ENCODE data around the gene ADM2.

DNA sequence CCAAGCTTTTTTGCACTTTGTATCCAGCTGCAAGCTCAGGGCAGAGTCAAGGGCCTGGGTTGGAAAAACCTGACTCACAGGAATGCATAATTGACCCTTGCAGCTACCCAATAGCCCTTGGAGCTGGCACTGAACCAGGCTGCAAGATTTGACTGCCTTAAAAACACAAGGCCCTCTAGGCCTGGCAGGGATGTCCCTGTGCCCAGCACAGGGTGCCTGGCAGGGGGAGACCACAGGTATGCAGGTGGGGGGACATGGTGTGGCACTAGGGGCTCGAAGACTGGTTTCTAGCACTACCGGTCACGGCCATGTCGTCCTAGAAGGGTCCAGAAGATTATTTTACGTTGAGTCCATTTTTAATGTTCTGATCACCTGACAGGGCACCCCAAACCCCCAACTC, 36.7 kb upstream of the ADM2 start:
- TF ChIP-seq CTCF (IDR thresholded peaks at IDR 0.05; ENCODE audit: low read length) = no peak
- no peak for TF ChIP-seq EZH2 (optimal IDR thresholded peaks at IDR 0.05; ENCODE audit: low read depth, low read length)
- no peak for TF ChIP-seq EZH2phosphoT487 (IDR thresholded peaks at IDR 0.05; ENCODE audit: low read length)
